Caco-2 (cell line): Measurements from ENCODE around the gene WDR44. TPM values are rescaled to one million over a fixed set of nuclear protein-coding genes. Genes with fewer than 3 reads are reported as not detected.

ENCODE experiments used
- BruUV-seq: library from RNA; stranded (reverse); fragments of 400-500 nt; replicated peaks from 2 replicates; lab custom pipeline; 2021; lab: Mats Ljungman, UMichigan
- CTCF ChIA-PET: fragments of 300-600 bp; sonication (Branson Sonifier 250); formaldehyde crosslinking; loops from one replicate; lab custom pipeline; 2022; ENCODE audit warnings: antibody characterized with exemption; lab: Charles Lee
- POLR2A ChIA-PET: fragments of 300-600 bp; sonication (Branson Sonifier 250); formaldehyde crosslinking; loops from one replicate; lab custom pipeline; 2022; ENCODE audit warnings: antibody characterized with exemption; lab: Charles Lee
- DNase-seq, 2 experiments: peaks; one replicate each; pipeline versions ENCODE4 v3.0.0 to v3.0.0-alpha.2; 2020 to 2022
- H3K27me3 ChIP-seq: replicated peaks from 2 replicates; pipeline ENCODE4 v1.6.0; 2011; ENCODE audit warnings: low read length; ENCODE audit not compliant: control insufficient read depth, insufficient read depth
- H3K36me3 ChIP-seq: 2 replicates; pipeline ENCODE4 v1.5.1; 2011; ENCODE audit warnings: low read length; ENCODE audit not compliant: control insufficient read depth, insufficient read depth
- H3K4me1 ChIP-seq: fragments of 250-450 bp; sonication (Bioruptor Pico); 2 replicates; pipeline ENCODE4 v1.5.1; 2020; ENCODE audit warnings: mild to moderate bottlenecking
- H3K4me3 ChIP-seq: 2 replicates; pipeline ENCODE4 v1.5.1; 2011; ENCODE audit warnings: low read depth, mild to moderate bottlenecking, control low read depth, low read length
- H3K9me3 ChIP-seq: fragments of 250-450 bp; sonication (Bioruptor Pico); 2 replicates; pipeline ENCODE4 v1.5.1; 2020; ENCODE audit warnings: mild to moderate bottlenecking, moderate library complexity
- H3K27ac Mint-ChIP-seq: one replicate; pipeline ENCODE4 v1.8.0; 2022; ENCODE audit warnings: mixed read lengths; ENCODE audit not compliant: unreplicated experiment
- H3K27me3 Mint-ChIP-seq: one replicate; pipeline ENCODE4 v1.8.0; 2022; ENCODE audit warnings: mixed read lengths; ENCODE audit not compliant: insufficient read depth, unreplicated experiment
- H3K36me3 Mint-ChIP-seq: one replicate; pipeline ENCODE4 v1.8.0; 2022; ENCODE audit warnings: mild to moderate bottlenecking, mixed read lengths; ENCODE audit not compliant: insufficient read depth, unreplicated experiment
- H3K4me1 Mint-ChIP-seq: one replicate; pipeline ENCODE4 v1.8.0; 2022; ENCODE audit warnings: low read depth, mixed read lengths; ENCODE audit not compliant: unreplicated experiment
- H3K4me3 Mint-ChIP-seq: one replicate; pipeline ENCODE4 v1.8.0; 2022; ENCODE audit warnings: mild to moderate bottlenecking, moderate library complexity, mixed read lengths; ENCODE audit not compliant: unreplicated experiment
- H3K9me3 Mint-ChIP-seq: one replicate; pipeline ENCODE4 v1.8.0; 2022; ENCODE audit warnings: mixed read lengths; ENCODE audit not compliant: unreplicated experiment
- CTCF ChIP-seq, 2 experiments: fragments of 200-600 bp in 1 of 2; IDR thresholded peaks; 1 replicate in 1 of 2; 2 replicates in 1 of 2; pipeline versions ENCODE4 v1.5.1 to v1.8.0; 2011 to 2022; ENCODE audit warnings: antibody characterized with exemption in 1 of 2, control low read depth in 1 of 2, inconsistent platforms in 1 of 2, low read depth in 1 of 2, low read length in 1 of 2, mild to moderate bottlenecking in 1 of 2, moderate library complexity in 1 of 2; ENCODE audit not compliant: insufficient read depth in 1 of 2, severe bottlenecking in 1 of 2, unreplicated experiment in 1 of 2
- intact Hi-C: fragments of 100-400 bp; cut with micrococcal nuclease; formaldehyde crosslinking; loops from one replicate; pipeline ENCODE4 v1.10.0; 2022; ENCODE audit not compliant: unreplicated experiment
- total RNA-seq: library from RNA; stranded (reverse); gene quantifications from 2 replicates; pipeline ENCODE4 v1.2.3, GENCODE V29; 2022

The WDR44 gene
- total RNA-seq, 1 experiment from 2014 or later = 9.9 TPM

GRCh38 chrX:118437283-118437682 lies 91.4 kb downstream of the WDR44 start:
- H3K4me1 Mint-ChIP-seq = no peaks in the 10 kb centered on the region
- H3K9me3 ChIP-seq = no peaks in the 10 kb centered on the region
- no TSS peak for BruUV-seq
- peaks cover 5% of the 10 kb centered on the region for H3K36me3 Mint-ChIP-seq
- ChIA-PET POLR2A (no interaction called here), CTCF (no interaction called here)
- no peak overlapping the region for H3K27ac Mint-ChIP-seq
- intact Hi-C loops = no loop called here
- H3K27me3 ChIP-seq = no peaks in the 10 kb centered on the region
- no peak overlapping the region for H3K4me3 Mint-ChIP-seq
- H3K4me3 ChIP-seq = no peak overlapping the region
- no peaks in the 10 kb centered on the region for H3K9me3 Mint-ChIP-seq
- no peak for TF ChIP-seq CTCF (IDR thresholded peaks at IDR 0.05; ENCODE audit: insufficient read depth in 1 of 2, low read depth in 1 of 2, low read length in 1 of 2, severe bottlenecking in 1 of 2, unreplicated experiment in 1 of 2)
- H3K4me1 ChIP-seq = no peaks in the 10 kb centered on the region
- H3K27me3 Mint-ChIP-seq = no peaks in the 10 kb centered on the region
- H3K36me3 ChIP-seq = no peaks in the 10 kb centered on the region
- DNase-seq = no peak

GRCh38 chrX:118448273-118448783 lies 102.4 kb downstream of the WDR44 start:
- CTCF ChIA-PET = no interaction called here
- no peaks in the 10 kb centered on the region for H3K36me3 ChIP-seq
- POLR2A ChIA-PET = no interaction called here
- no peak overlapping the region for H3K4me3 ChIP-seq
- H3K4me1 ChIP-seq = no peaks in the 10 kb centered on the region
- H3K27ac Mint-ChIP-seq = no peak overlapping the region
- H3K36me3 Mint-ChIP-seq = peaks cover 11% of the 10 kb centered on the region
- no peak for TF ChIP-seq CTCF (IDR thresholded peaks at IDR 0.05; ENCODE audit: insufficient read depth in 1 of 2, low read depth in 1 of 2, low read length in 1 of 2, severe bottlenecking in 1 of 2, unreplicated experiment in 1 of 2)
- no peaks in the 10 kb centered on the region for H3K27me3 ChIP-seq
- DNase-seq = no peak
- intact Hi-C loops = no loop called here
- BruUV-seq = no TSS peak
- no peak overlapping the region for H3K4me3 Mint-ChIP-seq
- H3K27me3 Mint-ChIP-seq = no peaks in the 10 kb centered on the region
- H3K4me1 Mint-ChIP-seq = no peaks in the 10 kb centered on the region
- H3K9me3 ChIP-seq = no peaks in the 10 kb centered on the region
- no peaks in the 10 kb centered on the region for H3K9me3 Mint-ChIP-seq

- no peak for TF ChIP-seq CTCF (IDR thresholded peaks at IDR 0.05; ENCODE audit: insufficient read depth in 1 of 2, low read depth in 1 of 2, low read length in 1 of 2, severe bottlenecking in 1 of 2, unreplicated experiment in 1 of 2)
- Mint-ChIP-seq H3K9me3 (no peaks in the 10 kb centered on the region), H3K27ac (no peak overlapping the region), H3K27me3 (no peaks in the 10 kb centered on the region), H3K4me3 (no peak overlapping the region), H3K4me1 (no peaks in the 10 kb centered on the region), H3K36me3 (no peaks in the 10 kb centered on the region)
- no peaks in the 10 kb centered on the region for H3K4me1 ChIP-seq
- ChIA-PET CTCF (no interaction called here), POLR2A (no interaction called here)
- intact Hi-C loops = no loop called here
- no peaks in the 10 kb centered on the region for H3K27me3 ChIP-seq
- H3K36me3 ChIP-seq = no peaks in the 10 kb centered on the region
- no peak for DNase-seq
- H3K9me3 ChIP-seq = no peaks in the 10 kb centered on the region
- H3K4me3 ChIP-seq = no peak overlapping the region
- no TSS peak for BruUV-seq
Observed at GRCh38 chrX:118455013-118455412, 109.1 kb downstream of the WDR44 start.
